ENCODE data around the gene SYTL3.
A peak's percentile ranks its signal among the peaks of the same experiment; 100 is the strongest.

SYTL3 gene

GRCh38 chr6:158770533-158771330, 120.9 kb downstream of the SYTL3 start:
- DNase-seq (ENCODE audit: low read depth): no peak
- H3K4me3 ChIP-seq (ENCODE audit: low read length): no peak overlapping the region
- TF ChIP-seq CTCF (conservative IDR thresholded peaks at IDR 0.05; ENCODE audit: low read length): no peak

GRCh38 chr6:158771399-158772152, 121.7 kb downstream of the SYTL3 start:
- TF ChIP-seq CTCF (conservative IDR thresholded peaks at IDR 0.05; ENCODE audit: low read length): no peak
- H3K4me3 ChIP-seq (ENCODE audit: low read length): no peak overlapping the region

GRCh38 chr6:158772172-158772571, 122.3 kb downstream of the SYTL3 start:
- no peak for TF ChIP-seq CTCF (conservative IDR thresholded peaks at IDR 0.05; ENCODE audit: low read length)
- no peak overlapping the region for H3K4me3 ChIP-seq (ENCODE audit: low read length)
- DNase-seq (ENCODE audit: low read depth): peak; percentile 20

More at GRCh38 chr6:158771399-158772152, 121.7 kb downstream of the SYTL3 start:
- no peak for DNase-seq (ENCODE audit: low read depth)

- TF ChIP-seq CTCF (conservative IDR thresholded peaks at IDR 0.05; ENCODE audit: low read length): no peak
- DNase-seq (ENCODE audit: low read depth): peak; percentile 81
- no peak overlapping the region for H3K4me3 ChIP-seq (ENCODE audit: low read length)
Measured at GRCh38 chr6:158772851-158773371, 123.1 kb downstream of the SYTL3 start.

- DNase-seq (ENCODE audit: low read depth): no peak
- no peak overlapping the region for H3K4me3 ChIP-seq (ENCODE audit: low read length)
- no peak for TF ChIP-seq CTCF (conservative IDR thresholded peaks at IDR 0.05; ENCODE audit: low read length)
Measured at GRCh38 chr6:158773581-158774449, 124.0 kb downstream of the SYTL3 start.

GRCh38 chr6:158774717-158775449, 125.0 kb downstream of the SYTL3 start:
- H3K4me3 ChIP-seq (ENCODE audit: low read length): no peak overlapping the region
- no peak for DNase-seq (ENCODE audit: low read depth)
- no peak for TF ChIP-seq CTCF (conservative IDR thresholded peaks at IDR 0.05; ENCODE audit: low read length)

All from AG10803 (cell line).